GM19372 (cell line): ENCODE data around the gene RPL18A.
"Not testable (repeated sequence)": the region's sequence is repeated elsewhere in the genome, so short reads cannot be mapped to it uniquely, and the experiment has no call there.

Experiments used
- ATAC-seq: cut with Tn5 transposase; IDR thresholded peaks from one replicate; pipeline ENCODE4 v1.9.1; 2021; ENCODE audit warnings: mild to moderate bottlenecking, low read depth, moderate library complexity; ENCODE audit not compliant: unreplicated experiment

Gene RPL18A

DNA sequence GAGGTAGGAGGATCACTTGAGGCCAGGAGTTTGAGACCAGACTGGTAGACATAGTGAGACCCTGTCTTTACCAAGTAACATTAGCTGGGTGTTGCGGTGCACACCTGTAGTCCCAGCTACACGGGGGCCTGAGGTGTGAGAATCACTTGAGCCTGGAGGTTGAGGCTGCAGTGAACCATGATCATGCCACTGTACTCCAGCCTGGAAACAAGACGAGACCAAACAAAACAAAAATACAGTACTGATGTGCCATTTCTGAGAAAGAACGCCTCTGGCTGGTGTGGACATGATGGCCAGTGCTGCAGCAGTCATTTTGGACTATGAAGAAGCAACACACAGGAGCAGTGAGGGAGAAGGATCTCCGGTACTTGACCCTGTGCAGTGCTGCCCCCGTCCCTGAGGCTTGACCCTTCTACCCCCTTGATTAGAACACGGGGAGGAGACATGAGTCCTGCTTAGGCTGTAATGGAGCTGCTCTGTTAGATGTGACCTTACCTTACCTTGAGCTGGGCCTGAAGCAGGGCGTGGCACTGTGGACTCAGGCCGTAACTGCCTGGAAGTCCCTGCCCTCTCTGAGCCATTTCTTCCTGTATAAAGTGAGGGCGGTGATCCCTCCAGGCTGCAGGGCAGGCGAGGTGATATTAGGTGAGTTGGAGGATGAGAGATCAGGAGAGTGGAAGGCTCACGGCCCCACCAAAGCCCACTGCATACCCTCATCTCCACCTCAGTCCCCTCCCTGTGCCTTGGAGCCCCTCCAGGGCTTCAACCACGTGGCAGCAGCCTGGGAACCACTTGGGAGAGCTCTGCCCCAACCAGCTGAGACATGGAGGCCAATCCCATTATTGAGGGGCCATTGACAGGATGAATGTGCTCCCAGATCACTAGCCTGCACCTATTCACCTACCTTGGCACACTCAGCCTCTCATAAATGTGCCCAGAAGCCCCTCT, 5.9 kb downstream of the RPL18A start:
- no peak for ATAC-seq

DNA sequence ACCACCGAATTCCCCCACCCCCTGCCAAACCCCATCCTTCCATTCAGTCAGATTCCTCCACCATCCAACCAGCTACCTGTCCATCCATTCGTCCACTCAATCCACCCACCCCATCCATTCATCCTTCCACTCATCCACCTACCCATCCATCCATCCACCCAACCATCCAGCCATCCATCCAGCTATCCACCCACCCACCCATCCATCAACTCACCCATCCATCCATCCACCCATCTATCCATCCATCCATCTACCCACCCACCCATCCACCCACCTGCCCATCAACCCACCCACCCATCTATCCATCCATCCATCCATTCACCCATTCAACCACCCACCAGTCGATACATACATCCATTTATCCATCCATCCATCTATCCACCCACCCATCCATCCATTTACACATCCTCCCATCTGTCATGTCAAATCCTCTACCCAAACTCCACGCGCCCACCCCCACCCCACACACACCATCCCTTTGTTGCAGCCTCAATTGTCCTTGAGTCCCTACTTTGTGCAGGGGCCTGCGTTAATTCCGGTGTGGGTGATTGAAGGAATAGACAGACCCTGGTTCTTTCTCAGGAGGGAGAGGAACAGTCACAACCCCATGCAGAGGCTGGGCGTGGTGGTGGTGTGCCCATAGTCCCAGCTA, 6.7 kb downstream of the RPL18A start:
- ATAC-seq = no peak

DNA sequence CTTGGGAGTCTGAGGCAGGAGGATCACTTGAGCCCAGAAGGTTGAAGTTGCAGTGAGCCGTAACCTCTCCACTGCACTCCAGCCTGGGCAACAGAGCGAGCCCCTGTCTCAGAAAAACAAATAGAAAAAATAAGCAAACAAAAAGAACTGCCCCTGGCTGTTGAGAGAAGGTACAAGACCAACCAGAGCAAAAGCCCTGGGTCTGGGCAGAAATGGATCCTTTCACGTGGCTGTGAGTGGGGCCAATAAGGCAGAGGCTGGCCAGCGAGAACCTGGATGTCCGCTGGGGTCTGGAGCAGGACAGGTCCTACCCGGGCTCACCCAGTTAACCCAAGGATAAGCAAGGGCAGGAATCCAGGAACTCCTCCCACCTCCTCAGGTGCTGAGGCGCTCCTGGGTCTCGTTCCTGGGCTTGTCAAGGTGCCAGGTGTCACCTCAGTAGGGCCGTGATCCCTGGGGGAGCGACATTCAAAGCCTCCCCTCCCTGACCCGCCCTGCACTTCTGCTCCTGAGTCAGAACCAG, 7.3 kb downstream of the RPL18A start:
- ATAC-seq = no peak

DNA sequence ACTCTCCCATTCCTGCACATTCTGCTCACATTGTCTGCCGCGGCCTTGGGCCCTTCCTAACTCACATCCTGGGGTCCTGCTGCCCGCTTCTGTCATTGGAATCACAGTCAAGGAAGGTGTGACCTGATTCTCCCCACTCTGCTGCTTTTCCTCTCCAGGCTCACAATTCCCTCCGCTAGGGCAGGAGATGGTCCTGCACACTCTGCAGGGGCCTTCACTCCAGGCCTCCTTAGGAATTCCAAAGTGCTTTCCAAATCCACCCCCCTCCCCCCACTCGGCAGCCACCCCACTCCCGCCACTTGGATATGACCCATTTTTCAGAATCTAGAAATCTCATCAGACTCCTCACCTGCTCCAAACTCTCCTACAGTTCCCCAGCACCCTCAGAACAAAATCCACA, 9.0 kb downstream of the RPL18A start:
- no peak for ATAC-seq

DNA sequence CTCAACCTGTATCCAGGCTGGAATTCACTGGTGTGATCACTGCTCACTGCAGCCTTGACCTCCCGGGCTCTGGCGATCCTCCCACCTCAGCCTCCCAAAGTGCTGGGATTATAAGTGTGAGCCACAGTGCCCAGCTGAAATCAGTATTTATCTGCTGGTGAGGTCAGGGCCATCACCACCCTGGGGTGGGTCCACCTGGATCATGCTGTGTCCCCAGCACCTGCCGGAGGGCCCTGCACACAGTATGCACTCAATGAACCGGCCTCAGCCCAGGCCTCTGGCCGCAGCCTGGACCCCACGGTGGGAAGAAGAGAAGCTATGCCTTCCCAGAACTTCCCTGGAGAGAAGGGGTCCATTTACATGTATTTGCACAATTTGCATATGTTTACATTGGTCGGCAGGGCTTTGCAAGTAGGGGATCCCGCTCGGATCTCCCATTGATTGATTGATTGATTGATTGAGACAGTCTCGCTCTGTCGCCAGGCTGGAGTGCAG, 9.5 kb downstream of the RPL18A start:
- no peak for ATAC-seq

DNA sequence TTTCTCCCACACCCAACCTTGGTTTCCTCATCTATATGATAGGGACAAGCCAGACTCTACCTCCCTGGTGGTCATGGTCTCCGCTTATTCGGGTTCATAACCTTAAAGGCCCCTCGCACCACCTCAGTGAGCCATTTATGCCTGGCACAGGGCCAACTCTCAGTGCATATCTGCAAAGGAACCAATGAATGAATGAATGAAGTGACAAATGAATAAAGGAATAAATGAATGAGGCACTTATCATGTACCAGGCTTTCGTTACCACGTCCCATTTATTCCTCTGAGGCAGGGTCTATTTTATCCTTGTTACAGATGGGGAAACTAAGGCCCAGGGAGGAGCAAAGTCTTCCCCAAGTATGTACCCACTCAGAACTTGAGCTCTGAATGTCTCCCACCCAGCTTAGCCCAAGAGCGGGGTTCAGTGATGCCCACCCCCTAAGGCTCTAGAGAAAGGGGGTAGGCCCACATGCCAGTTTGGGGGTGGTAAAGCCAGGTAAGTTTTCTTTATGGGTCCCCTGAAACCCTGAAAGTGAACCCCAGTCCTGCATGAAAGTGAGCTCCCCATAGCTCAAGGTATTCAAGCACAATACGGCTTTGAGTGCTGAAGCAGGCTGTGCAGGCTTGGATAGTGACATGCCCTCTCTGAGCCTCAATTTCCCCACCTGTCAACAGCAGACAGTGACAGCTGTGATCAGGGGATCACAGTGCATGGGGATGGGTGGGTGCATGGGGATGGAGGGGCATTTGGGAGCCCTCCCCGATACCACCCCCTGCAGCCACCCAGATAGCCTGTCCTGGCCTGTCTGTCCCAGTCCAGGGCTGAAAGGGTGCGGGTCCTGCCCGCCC, 11.5 kb downstream of the RPL18A start:
- no peak for ATAC-seq

DNA sequence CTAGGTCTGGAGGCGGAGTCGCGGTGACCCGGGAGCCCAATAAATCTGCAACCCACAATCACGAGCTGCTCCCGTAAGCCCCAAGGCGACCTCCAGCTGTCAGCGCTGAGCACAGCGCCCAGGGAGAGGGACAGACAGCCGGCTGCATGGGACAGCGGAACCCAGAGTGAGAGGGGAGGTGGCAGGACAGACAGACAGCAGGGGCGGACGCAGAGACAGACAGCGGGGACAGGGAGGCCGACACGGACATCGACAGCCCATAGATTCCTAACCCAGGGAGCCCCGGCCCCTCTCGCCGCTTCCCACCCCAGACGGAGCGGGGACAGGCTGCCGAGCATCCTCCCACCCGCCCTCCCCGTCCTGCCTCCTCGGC, 12.2 kb downstream of the RPL18A start, which contains the start of gene SLC5A5:
Gene SLC5A5 (plus strand): TSS at position 68 of the 373 bp plus-strand sequence. CDS start 375 bp downstream, outside the sequence.
- ATAC-seq = no peak

DNA sequence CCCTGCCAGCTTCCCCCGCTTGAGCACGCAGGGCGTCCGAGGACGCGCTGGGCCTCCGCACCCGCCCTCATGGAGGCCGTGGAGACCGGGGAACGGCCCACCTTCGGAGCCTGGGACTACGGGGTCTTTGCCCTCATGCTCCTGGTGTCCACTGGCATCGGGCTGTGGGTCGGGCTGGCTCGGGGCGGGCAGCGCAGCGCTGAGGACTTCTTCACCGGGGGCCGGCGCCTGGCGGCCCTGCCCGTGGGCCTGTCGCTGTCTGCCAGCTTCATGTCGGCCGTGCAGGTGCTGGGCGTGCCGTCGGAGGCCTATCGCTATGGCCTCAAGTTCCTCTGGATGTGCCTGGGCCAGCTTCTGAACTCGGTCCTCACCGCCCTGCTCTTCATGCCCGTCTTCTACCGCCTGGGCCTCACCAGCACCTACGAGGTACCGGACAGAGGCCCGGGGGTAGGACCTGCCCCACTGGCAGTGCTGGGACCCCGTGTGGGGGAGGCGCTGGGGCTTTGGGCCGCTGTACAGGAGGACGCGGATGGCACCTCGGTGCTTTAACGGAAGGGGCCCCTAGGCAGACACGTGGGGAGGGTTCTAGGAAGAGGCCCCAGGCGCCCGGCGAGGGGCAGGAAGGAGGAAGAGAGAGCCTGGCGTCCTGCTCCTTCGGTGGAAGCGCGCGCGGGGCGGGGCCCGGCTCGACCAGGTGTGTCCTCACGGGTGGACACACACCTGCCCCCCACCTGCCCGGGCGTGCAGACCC, 12.7 kb downstream of the RPL18A start:
- no peak for ATAC-seq

DNA sequence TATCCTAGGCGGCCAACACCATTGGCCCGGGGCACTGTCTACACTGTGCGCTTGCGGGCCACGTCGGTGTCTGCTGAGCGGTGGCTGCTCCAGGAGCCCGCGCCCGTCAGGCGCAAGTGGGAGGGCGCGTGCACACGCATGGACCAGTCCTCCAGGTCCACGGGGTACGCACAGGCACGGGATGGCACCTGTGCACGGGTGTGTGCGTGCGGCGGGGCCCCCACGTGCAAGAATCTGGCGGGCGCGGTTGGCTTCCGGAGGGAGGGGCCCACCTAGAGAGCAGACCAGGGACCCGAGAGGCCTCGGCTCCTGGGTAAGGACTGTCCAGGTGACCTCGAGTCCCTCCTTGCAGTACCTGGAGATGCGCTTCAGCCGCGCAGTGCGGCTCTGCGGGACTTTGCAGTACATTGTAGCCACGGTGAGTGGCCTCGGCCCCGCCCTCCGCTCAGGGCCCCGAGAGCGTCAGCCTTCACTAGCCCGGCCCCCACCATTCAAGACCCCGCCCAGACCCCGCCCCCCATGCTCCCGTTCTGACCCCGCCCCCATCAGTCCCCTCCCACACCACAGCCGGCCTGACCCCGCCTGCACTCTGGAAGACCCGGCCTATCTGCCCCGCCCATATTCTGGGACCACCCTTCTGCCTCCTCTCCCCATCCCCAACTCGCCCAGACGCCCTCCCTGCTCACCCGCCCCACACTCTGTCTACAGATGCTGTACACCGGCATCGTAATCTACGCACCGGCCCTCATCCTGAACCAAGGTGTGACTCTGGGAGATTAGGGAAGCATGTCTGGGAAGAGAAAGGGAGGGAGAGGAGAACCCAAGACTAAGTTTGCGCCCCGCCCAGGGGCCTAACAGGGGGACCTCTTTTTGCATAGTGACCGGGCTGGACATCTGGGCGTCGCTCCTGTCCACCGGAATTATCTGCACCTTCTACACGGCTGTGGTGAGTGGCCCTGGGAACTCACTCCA, 14.4 kb downstream of the RPL18A start:
- no peak for ATAC-seq

DNA sequence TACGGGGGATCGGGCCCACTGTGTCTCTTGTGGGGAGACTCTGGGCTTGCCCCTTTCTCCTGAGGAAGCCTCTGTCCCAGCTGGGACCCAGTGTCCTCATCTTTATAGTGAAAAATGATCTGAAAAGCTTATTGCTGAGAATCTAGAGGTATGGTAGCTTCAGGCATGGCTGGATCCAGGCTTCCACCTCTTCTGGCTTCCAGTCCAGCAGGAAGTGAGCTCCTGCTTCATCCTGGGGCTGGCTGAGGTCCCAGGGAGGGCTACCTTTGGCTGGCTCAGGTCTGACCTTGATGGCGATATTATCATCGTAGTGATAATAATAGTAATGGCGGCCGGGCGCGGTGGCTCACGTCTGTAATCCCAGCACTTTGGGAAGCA, 15.0 kb downstream of the RPL18A start:
- no peak for ATAC-seq

DNA sequence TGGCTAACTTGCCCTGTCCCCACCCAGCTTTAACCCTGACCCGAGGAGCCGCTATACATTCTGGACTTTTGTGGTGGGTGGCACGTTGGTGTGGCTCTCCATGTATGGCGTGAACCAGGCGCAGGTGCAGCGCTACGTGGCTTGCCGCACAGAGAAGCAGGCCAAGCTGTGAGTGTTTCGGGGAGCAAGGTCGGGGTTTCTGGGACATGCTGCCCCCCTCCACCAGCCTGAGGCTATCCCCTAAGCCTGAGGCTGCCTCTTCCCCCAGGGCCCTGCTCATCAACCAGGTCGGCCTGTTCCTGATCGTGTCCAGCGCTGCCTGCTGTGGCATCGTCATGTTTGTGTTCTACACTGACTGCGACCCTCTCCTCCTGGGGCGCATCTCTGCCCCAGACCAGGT, 18.0 kb downstream of the RPL18A start:
- ATAC-seq = no peak

DNA sequence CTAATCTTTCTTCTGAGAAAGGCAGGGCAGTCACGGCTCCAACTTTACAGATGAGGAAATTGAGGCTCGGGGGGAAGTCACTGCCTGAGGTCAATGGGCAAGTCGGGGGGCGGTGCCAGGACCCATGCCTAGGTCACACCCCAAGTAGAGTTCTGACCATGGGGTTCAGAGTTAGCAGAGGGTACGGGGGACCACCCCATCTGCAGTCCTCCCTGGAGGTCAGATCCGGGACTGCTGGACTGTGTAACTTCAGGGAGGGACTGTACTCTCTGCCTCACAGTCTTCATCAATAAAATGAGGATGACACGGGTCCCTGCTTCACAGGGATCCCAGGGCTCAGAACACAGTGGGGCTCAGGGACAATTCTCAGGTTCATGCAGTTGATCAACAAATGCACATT, 19.8 kb downstream of the RPL18A start:
- no peak for ATAC-seq

DNA sequence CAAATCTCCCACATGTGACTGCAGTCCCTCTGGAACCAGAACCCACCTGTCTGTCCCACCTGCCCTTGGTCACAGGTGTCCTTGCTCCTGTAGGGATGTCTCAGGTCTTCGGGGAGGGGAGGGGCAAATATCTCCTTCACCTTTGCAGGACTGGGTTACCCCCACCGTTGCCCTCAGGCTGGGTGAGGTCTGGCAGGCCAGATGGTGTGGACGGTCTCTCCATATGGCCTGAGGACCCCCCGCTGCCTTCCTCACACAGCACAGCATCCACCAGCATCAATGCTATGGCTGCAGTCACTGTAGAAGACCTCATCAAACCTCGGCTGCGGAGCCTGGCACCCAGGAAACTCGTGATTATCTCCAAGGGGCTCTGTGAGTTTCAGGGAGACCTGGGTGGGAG, 22.0 kb downstream of the RPL18A start:
- no peak for ATAC-seq

DNA sequence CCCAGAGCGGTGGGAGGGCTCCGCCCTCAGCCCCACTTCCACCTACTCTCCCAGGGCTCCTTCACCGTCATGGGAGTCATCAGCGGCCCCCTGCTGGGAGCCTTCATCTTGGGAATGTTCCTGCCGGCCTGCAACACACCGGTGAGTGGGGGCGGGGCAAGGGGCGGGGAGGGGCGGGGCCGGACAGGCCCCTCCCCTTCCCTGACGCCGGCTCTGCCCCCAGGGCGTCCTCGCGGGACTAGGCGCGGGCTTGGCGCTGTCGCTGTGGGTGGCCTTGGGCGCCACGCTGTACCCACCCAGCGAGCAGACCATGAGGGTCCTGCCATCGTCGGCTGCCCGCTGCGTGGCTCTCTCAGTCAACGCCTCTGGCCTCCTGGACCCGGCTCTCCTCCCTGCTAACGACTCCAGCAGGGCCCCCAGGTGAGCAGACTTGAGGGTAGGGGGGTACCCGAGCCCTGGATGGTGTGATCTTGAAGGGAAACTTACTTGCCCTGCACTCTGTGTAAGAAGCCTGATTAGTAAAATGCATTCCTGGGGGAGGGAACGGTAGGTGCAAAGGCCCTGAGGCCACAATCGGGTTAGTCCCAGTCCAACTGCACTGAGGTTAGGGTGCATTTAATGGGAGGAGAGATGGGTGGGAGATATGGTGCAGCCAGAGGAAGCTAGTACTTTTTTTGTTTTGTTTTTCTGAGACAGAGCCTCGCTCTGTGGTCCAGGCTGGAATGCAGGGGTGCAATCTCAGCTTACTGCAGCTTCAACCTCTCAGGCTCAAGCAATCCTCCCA, 24.1 kb downstream of the RPL18A start:
- no peak for ATAC-seq

DNA sequence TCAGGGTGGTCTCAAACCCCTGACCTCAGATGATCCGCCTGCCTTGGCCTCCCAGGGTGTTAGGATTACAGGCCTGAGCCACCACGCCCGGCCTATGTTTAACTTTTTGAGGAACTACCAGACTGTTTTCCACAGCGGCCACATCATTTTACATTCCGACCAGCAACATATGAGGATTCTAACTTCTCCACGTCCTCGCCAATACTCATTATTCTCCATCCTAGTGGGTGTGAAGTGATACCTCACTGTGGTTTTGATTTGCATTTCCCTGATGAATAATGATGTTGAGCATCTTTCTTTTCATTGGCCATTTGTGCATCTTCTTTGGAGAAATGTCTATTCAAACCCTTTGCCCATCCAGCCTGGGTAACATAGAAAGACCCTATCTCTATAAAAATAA, 26.8 kb downstream of the RPL18A start:
- ATAC-seq = no peak

DNA sequence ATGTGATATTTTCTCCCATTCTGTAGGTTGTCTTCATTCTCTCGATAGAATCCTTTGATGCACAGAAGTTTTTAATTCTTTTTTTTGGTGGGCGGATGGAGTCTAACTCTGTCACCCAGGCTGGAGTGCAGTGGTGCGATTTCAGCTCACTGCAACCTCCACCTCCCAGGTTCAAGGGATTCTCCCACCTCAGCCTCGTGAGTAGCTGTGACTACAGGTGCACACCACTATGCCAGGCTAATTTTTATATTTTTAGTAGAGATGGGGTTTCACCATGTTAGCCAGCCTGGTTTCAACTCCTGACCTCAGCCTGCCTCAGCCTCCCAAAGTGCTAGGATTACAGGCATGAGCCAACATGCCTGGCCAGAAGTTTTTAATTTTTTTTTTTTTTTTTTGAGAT, 27.5 kb downstream of the RPL18A start:
- not testable (repeated sequence) for ATAC-seq

DNA sequence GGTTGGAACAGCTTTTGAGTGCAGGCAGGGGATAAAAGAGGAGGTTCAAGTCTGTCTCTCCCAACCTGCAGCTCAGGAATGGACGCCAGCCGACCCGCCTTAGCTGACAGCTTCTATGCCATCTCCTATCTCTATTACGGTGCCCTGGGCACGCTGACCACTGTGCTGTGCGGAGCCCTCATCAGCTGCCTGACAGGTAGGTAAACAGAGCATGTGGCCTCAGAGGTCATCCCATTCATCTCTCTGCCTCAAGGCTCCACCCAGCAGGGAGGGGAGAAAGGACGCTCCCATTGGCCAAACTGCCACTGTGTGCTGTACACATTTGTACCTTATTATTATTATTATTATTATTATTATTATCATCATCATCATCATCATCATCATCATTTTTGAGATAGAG, 28.6 kb downstream of the RPL18A start:
- no peak for ATAC-seq

DNA sequence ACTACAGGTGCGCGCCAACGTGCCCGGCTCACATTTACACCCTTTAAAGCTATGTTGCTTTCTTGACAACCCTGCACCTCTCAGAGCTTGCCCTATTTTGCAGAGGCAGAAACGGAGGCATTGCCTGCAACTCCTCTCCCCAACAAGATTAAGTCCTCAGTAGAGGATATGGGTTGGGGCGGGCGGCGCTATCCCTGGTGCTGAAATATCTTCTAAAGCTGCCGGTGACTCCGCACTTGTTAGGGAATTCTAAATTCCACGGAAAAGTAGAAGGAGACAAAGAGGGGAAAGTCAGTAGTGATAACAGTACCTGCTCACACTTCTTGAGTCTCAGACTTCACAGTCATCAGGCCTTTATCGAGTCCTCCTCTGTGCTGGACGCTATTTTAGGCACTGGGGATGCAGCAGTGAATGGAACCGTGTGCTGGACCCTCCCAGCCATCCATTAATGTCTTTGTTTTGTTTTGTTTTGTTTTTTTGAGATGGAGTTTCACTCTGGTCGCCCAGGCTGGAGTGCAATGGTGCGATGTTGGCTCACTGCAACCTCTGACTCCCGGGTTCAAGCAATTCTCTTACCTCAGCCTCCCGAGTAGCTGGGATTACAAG, 30.0 kb downstream of the RPL18A start:
- ATAC-seq = no peak
